ENCODE data around the gene NIN. TPM values are rescaled to one million over a fixed set of nuclear protein-coding genes. Genes with fewer than 3 reads are reported as not detected.

The NIN gene
- total RNA-seq, 2 donors from 2014 or later: 46.1 to 60.0 TPM

- no peaks in the 10 kb centered on the region for H3K9me3 Mint-ChIP-seq
- peaks cover 28% of the 10 kb centered on the region for H3K4me1 Mint-ChIP-seq (ENCODE audit: low read depth)
- no peak for ATAC-seq (replicated peaks in 1 of 2)
- H3K27me3 Mint-ChIP-seq (ENCODE audit: low read depth): no peaks in the 10 kb centered on the region
- H3K4me3 Mint-ChIP-seq: no peak overlapping the region
- H3K27ac Mint-ChIP-seq: no peak overlapping the region
- DNase-seq: no peak
- peaks cover 4 to 27% of the 10 kb centered on the region in 2 donors for H3K36me3 Mint-ChIP-seq (ENCODE audit: insufficient read depth in 2 of 2)
Observed at GRCh38 chr14:50772412-50772811, 58.5 kb downstream of the NIN start.

GRCh38 chr14:50770586-50770985 lies 60.4 kb downstream of the NIN start:
- no peak overlapping the region for H3K27ac Mint-ChIP-seq
- no peaks in the 10 kb centered on the region for H3K27me3 Mint-ChIP-seq (ENCODE audit: low read depth)
- H3K9me3 Mint-ChIP-seq: no peaks in the 10 kb centered on the region
- peaks cover 32% of the 10 kb centered on the region for H3K4me1 Mint-ChIP-seq (ENCODE audit: low read depth)
- no peak overlapping the region for H3K4me3 Mint-ChIP-seq
- DNase-seq (no peak), ATAC-seq (replicated peaks in 1 of 2) (no peak)
- peaks cover 3 to 33% of the 10 kb centered on the region in 2 donors for H3K36me3 Mint-ChIP-seq (ENCODE audit: insufficient read depth in 2 of 2)

- DNase-seq: no peak
- peaks cover 32% of the 10 kb centered on the region for H3K4me1 Mint-ChIP-seq (ENCODE audit: low read depth)
- H3K9me3 Mint-ChIP-seq: no peaks in the 10 kb centered on the region
- H3K27me3 Mint-ChIP-seq (ENCODE audit: low read depth): no peaks in the 10 kb centered on the region
- ATAC-seq (replicated peaks in 1 of 2): no peak
- peaks cover 3 to 35% of the 10 kb centered on the region in 2 donors for H3K36me3 Mint-ChIP-seq (ENCODE audit: insufficient read depth in 2 of 2)
- H3K4me3 Mint-ChIP-seq: no peak overlapping the region
- no peak overlapping the region for H3K27ac Mint-ChIP-seq
Observed at GRCh38 chr14:50769863-50770500, 61.0 kb downstream of the NIN start.

- H3K27ac Mint-ChIP-seq: peak overlapping the region; percentile 11
- H3K36me3 Mint-ChIP-seq (ENCODE audit: insufficient read depth in 2 of 2): peaks cover 3 to 42% of the 10 kb centered on the region in 2 donors
- H3K9me3 Mint-ChIP-seq: no peaks in the 10 kb centered on the region
- no peak for ATAC-seq (replicated peaks in 1 of 2)
- H3K4me3 Mint-ChIP-seq: no peak overlapping the region
- no peaks in the 10 kb centered on the region for H3K27me3 Mint-ChIP-seq (ENCODE audit: low read depth)
- H3K4me1 Mint-ChIP-seq (ENCODE audit: low read depth): peaks cover 19% of the 10 kb centered on the region
- no peak for DNase-seq
Observed at GRCh38 chr14:50768680-50769079, 62.3 kb downstream of the NIN start.

- no peak for ATAC-seq (replicated peaks in 1 of 2)
- peaks cover 10 to 49% of the 10 kb centered on the region in 2 donors for H3K36me3 Mint-ChIP-seq (ENCODE audit: insufficient read depth in 2 of 2)
- H3K4me1 Mint-ChIP-seq (ENCODE audit: low read depth): peaks cover 34% of the 10 kb centered on the region
Observed at GRCh38 chr14:50766338-50766886, 64.5 kb downstream of the NIN start.

GRCh38 chr14:50763382-50764007 lies 67.5 kb downstream of the NIN start:
- Mint-ChIP-seq H3K36me3 (ENCODE audit: insufficient read depth in 2 of 2) (peaks cover 22 to 57% of the 10 kb centered on the region in 2 donors), H3K27me3 (ENCODE audit: low read depth) (no peaks in the 10 kb centered on the region), H3K4me3 (no peak overlapping the region), H3K27ac (no peak overlapping the region), H3K4me1 (ENCODE audit: low read depth) (peaks cover 47% of the 10 kb centered on the region), H3K9me3 (no peaks in the 10 kb centered on the region)
- DNase-seq (no peak), ATAC-seq (replicated peaks in 1 of 2) (no peak)

More at GRCh38 chr14:50766338-50766886, 64.5 kb downstream of the NIN start:
- Mint-ChIP-seq H3K27ac (no peak overlapping the region), H3K4me3 (no peak overlapping the region), H3K27me3 (ENCODE audit: low read depth) (no peaks in the 10 kb centered on the region), H3K9me3 (no peaks in the 10 kb centered on the region)
- DNase-seq: no peak

GRCh38 chr14:50762931-50763300 lies 68.0 kb downstream of the NIN start:
- Mint-ChIP-seq H3K36me3 (ENCODE audit: insufficient read depth in 2 of 2) (peaks cover 22 to 52% of the 10 kb centered on the region in 2 donors), H3K27ac (no peak overlapping the region), H3K9me3 (no peaks in the 10 kb centered on the region), H3K4me3 (peak overlapping the region in 1 of 2 donors; percentile 11), H3K4me1 (ENCODE audit: low read depth) (peaks cover 42% of the 10 kb centered on the region), H3K27me3 (ENCODE audit: low read depth) (no peaks in the 10 kb centered on the region)
- DNase-seq (no peak), ATAC-seq (replicated peaks in 1 of 2) (no peak)

GRCh38 chr14:50762001-50762930 lies 68.7 kb downstream of the NIN start:
- Mint-ChIP-seq H3K9me3 (no peaks in the 10 kb centered on the region), H3K27ac (peak overlapping the region; percentile 6), H3K36me3 (ENCODE audit: insufficient read depth in 2 of 2) (peaks cover 22 to 52% of the 10 kb centered on the region in 2 donors), H3K4me3 (peak overlapping the region in 1 of 2 donors; percentile 52), H3K27me3 (ENCODE audit: low read depth) (no peaks in the 10 kb centered on the region), H3K4me1 (ENCODE audit: low read depth) (peaks cover 42% of the 10 kb centered on the region)
- ATAC-seq (replicated peaks in 1 of 2): peak; percentile 99 to 100
- DNase-seq: peak; percentile 66 to 74

- Mint-ChIP-seq H3K36me3 (ENCODE audit: insufficient read depth in 2 of 2) (peaks cover 21 to 47% of the 10 kb centered on the region in 2 donors), H3K4me3 (no peak overlapping the region), H3K4me1 (ENCODE audit: low read depth) (peaks cover 38% of the 10 kb centered on the region), H3K9me3 (no peaks in the 10 kb centered on the region), H3K27ac (no peak overlapping the region), H3K27me3 (ENCODE audit: low read depth) (no peaks in the 10 kb centered on the region)
- ATAC-seq (replicated peaks in 1 of 2) (no peak), DNase-seq (no peak)
Observed at GRCh38 chr14:50759800-50760543, 71.0 kb downstream of the NIN start.

GRCh38 chr14:50758945-50759344 lies 72.0 kb downstream of the NIN start:
- H3K27me3 Mint-ChIP-seq (ENCODE audit: low read depth): no peaks in the 10 kb centered on the region
- H3K9me3 Mint-ChIP-seq: no peaks in the 10 kb centered on the region
- H3K4me1 Mint-ChIP-seq (ENCODE audit: low read depth): peaks cover 38% of the 10 kb centered on the region
- DNase-seq (no peak), ATAC-seq (replicated peaks in 1 of 2) (no peak)
- no peak overlapping the region for H3K4me3 Mint-ChIP-seq
- H3K36me3 Mint-ChIP-seq (ENCODE audit: insufficient read depth in 2 of 2): peaks cover 21 to 42% of the 10 kb centered on the region in 2 donors
- H3K27ac Mint-ChIP-seq: no peak overlapping the region

- Mint-ChIP-seq H3K4me1 (ENCODE audit: low read depth) (peaks cover 37% of the 10 kb centered on the region), H3K9me3 (no peaks in the 10 kb centered on the region), H3K4me3 (no peak overlapping the region), H3K27ac (no peak overlapping the region), H3K36me3 (ENCODE audit: insufficient read depth in 2 of 2) (peaks cover 19 to 41% of the 10 kb centered on the region in 2 donors), H3K27me3 (ENCODE audit: low read depth) (no peaks in the 10 kb centered on the region)
- ATAC-seq (replicated peaks in 1 of 2) (no peak), DNase-seq (no peak)
Observed at GRCh38 chr14:50758305-50758704, 72.7 kb downstream of the NIN start.

GRCh38 chr14:50757702-50758101 lies 73.3 kb downstream of the NIN start:
- H3K36me3 Mint-ChIP-seq (ENCODE audit: insufficient read depth in 2 of 2): peaks cover 21 to 35% of the 10 kb centered on the region in 2 donors
- no peak overlapping the region for H3K27ac Mint-ChIP-seq
- ATAC-seq (replicated peaks in 1 of 2): no peak
- no peak for DNase-seq
- no peaks in the 10 kb centered on the region for H3K9me3 Mint-ChIP-seq
- H3K4me1 Mint-ChIP-seq (ENCODE audit: low read depth): peaks cover 31% of the 10 kb centered on the region
- no peak overlapping the region for H3K4me3 Mint-ChIP-seq
- H3K27me3 Mint-ChIP-seq (ENCODE audit: low read depth): no peaks in the 10 kb centered on the region
